ENCODE data around the gene OLFM2.

- TF ChIP-seq CTCF (conservative IDR thresholded peaks at IDR 0.05) (no peak), EZH2 (IDR thresholded peaks at IDR 0.05; ENCODE audit: low read depth) (no peak)
These were observed 61.2 kb downstream of the OLFM2 start for GRCh38 chr19:9875031-9875627.
